ENCODE data around the gene KRT28.
A peak's percentile ranks its signal among the peaks of the same experiment; 100 is the strongest.

KRT28 gene

GRCh38 chr17:40799859-40800258 lies at the start of gene KRT28:
TSS of gene KRT28 (minus strand) at chr17:40799959. CDS start at chr17:40799893, 66 bp downstream.
- no peak for FAIRE-seq

- no peak for FAIRE-seq
Observed at GRCh38 chr17:40848583-40849235, 49.0 kb upstream of the KRT28 start.

GRCh38 chr17:40846515-40847144 lies 46.9 kb upstream of the KRT28 start:
- no peak for FAIRE-seq

GRCh38 chr17:40844671-40845107 lies 44.9 kb upstream of the KRT28 start:
- no peak for FAIRE-seq

- no peak for FAIRE-seq
Observed at GRCh38 chr17:40843242-40843641, 43.5 kb upstream of the KRT28 start.

GRCh38 chr17:40841246-40841645 lies 41.5 kb upstream of the KRT28 start:
- no peak for FAIRE-seq

- no peak for FAIRE-seq
Observed at GRCh38 chr17:40839194-40839593, 39.4 kb upstream of the KRT28 start.

- no peak for FAIRE-seq
Observed at GRCh38 chr17:40836020-40836419, 36.3 kb upstream of the KRT28 start.

GRCh38 chr17:40833882-40834281 lies 34.1 kb upstream of the KRT28 start:
- FAIRE-seq: peak; percentile 53

- no peak for FAIRE-seq
Observed at GRCh38 chr17:40832840-40833239, 33.1 kb upstream of the KRT28 start.

GRCh38 chr17:40830085-40830776 lies 30.5 kb upstream of the KRT28 start:
- no peak for FAIRE-seq

GRCh38 chr17:40828454-40829044 lies 28.8 kb upstream of the KRT28 start:
- no peak for FAIRE-seq

- no peak for FAIRE-seq
Observed at GRCh38 chr17:40827746-40828453, 28.1 kb upstream of the KRT28 start.

GRCh38 chr17:40825599-40825998 lies 25.8 kb upstream of the KRT28 start:
- no peak for FAIRE-seq

- FAIRE-seq: no peak
Observed at GRCh38 chr17:40824015-40824832, 24.5 kb upstream of the KRT28 start.

- no peak for FAIRE-seq
Observed at GRCh38 chr17:40822132-40822812, 22.5 kb upstream of the KRT28 start, which contains the start of gene KRT10. TSS of gene KRT10 (minus strand) at chr17:40822614. CDS start at chr17:40822585, 29 bp downstream.

- FAIRE-seq: no peak
Observed at GRCh38 chr17:40821536-40821935, 21.8 kb upstream of the KRT28 start.

GRCh38 chr17:40820228-40820838 lies 20.6 kb upstream of the KRT28 start:
- no peak for FAIRE-seq

GRCh38 chr17:40819528-40820125 lies 19.9 kb upstream of the KRT28 start:
- no peak for FAIRE-seq

- no peak for FAIRE-seq
Observed at GRCh38 chr17:40818733-40819527, 19.2 kb upstream of the KRT28 start.
